Measurements from ENCODE around the gene SMIM41.

SMIM41 gene

GRCh38 chr12:52119398-52120254, 40.1 kb downstream of the SMIM41 start:
- H3K4me3 ChIP-seq (ENCODE audit: low read depth, low read length), result no peak overlapping the region
- no peak for DNase-seq
- no peaks in the 10 kb centered on the region for H3K9me3 ChIP-seq
- peak; percentile 58 for TF ChIP-seq CTCF (IDR thresholded peaks at IDR 0.05; ENCODE audit: low read depth, low read length)
- H3K4me1 ChIP-seq, result peaks cover 4% of the 10 kb centered on the region
- H3K27me3 ChIP-seq, result no peaks in the 10 kb centered on the region; the same call in 1 of the 2 replicates
- H3K36me3 ChIP-seq, result no peaks in the 10 kb centered on the region

- Histone ChIP-seq H3K36me3 (no peaks in the 10 kb centered on the region), H3K4me3 (ENCODE audit: low read depth, low read length) (no peak overlapping the region), H3K27me3 (no peaks in the 10 kb centered on the region), H3K9me3 (no peaks in the 10 kb centered on the region), H3K4me1 (peaks cover 15% of the 10 kb centered on the region)
- DNase-seq, result no peak
- no peak for TF ChIP-seq CTCF (IDR thresholded peaks at IDR 0.05; ENCODE audit: low read depth, low read length)
Observed at GRCh38 chr12:52120951-52121823, 41.7 kb downstream of the SMIM41 start.

GRCh38 chr12:52121824-52122539, 42.5 kb downstream of the SMIM41 start:
- H3K4me1 ChIP-seq, result peaks cover 23% of the 10 kb centered on the region

GRCh38 chr12:52122540-52122871, 43.0 kb downstream of the SMIM41 start:
- H3K36me3 ChIP-seq, result no peaks in the 10 kb centered on the region
- H3K27me3 ChIP-seq, result no peaks in the 10 kb centered on the region
- no peak overlapping the region for H3K4me3 ChIP-seq (ENCODE audit: low read depth, low read length)
- no peak for DNase-seq
- TF ChIP-seq CTCF (IDR thresholded peaks at IDR 0.05; ENCODE audit: low read depth, low read length), result no peak
- no peaks in the 10 kb centered on the region for H3K9me3 ChIP-seq
- peaks cover 24% of the 10 kb centered on the region for H3K4me1 ChIP-seq

More at GRCh38 chr12:52121824-52122539, 42.5 kb downstream of the SMIM41 start:
- DNase-seq, result peak; percentile 85
- Histone ChIP-seq H3K9me3 (no peaks in the 10 kb centered on the region), H3K36me3 (no peaks in the 10 kb centered on the region), H3K27me3 (no peaks in the 10 kb centered on the region), H3K4me3 (ENCODE audit: low read depth, low read length) (no peak overlapping the region)
- peak; percentile 81 for TF ChIP-seq CTCF (IDR thresholded peaks at IDR 0.05; ENCODE audit: low read depth, low read length)

GRCh38 chr12:52122904-52123303, 43.4 kb downstream of the SMIM41 start:
- Histone ChIP-seq H3K4me1 (peaks cover 24% of the 10 kb centered on the region), H3K9me3 (no peaks in the 10 kb centered on the region), H3K36me3 (no peaks in the 10 kb centered on the region), H3K4me3 (ENCODE audit: low read depth, low read length) (no peak overlapping the region), H3K27me3 (no peaks in the 10 kb centered on the region)
- DNase-seq, result no peak
- TF ChIP-seq CTCF (IDR thresholded peaks at IDR 0.05; ENCODE audit: low read depth, low read length), result no peak
